ENCODE measurements around the gene TMEM107.
"Not testable (repeated sequence)": the region's sequence is repeated elsewhere in the genome, so short reads cannot be mapped to it uniquely, and the experiment has no call there.

TMEM107 gene

GRCh38 chr17:8221663-8222379, 45.6 kb upstream of the TMEM107 start:
- H3K27ac Mint-ChIP-seq: peak overlapping the region; percentile 98 to 100 (median 100)
- peak overlapping the region; percentile 90 to 98 (median 95) for H3K4me3 Mint-ChIP-seq
- H3K4me1 Mint-ChIP-seq: peaks cover 24% of the 10 kb centered on the region
- H3K9me3 Mint-ChIP-seq: no peaks in the 10 kb centered on the region
- H3K27me3 Mint-ChIP-seq (ENCODE audit: low read depth): peaks cover 4% of the 10 kb centered on the region
- TF ChIP-seq CTCF (IDR thresholded peaks at IDR 0.05; ENCODE audit: unreplicated experiment in 3 of 3): no peak
- H3K36me3 Mint-ChIP-seq (ENCODE audit: low read depth): no peaks in the 10 kb centered on the region

- Mint-ChIP-seq H3K27ac (peak overlapping the region; percentile 98 to 100 (median 100)), H3K4me3 (peak overlapping the region; percentile 90 to 98 (median 95)), H3K9me3 (no peaks in the 10 kb centered on the region), H3K4me1 (peaks cover 18% of the 10 kb centered on the region), H3K36me3 (ENCODE audit: low read depth) (no peaks in the 10 kb centered on the region), H3K27me3 (ENCODE audit: low read depth) (peaks cover 4% of the 10 kb centered on the region)
- TF ChIP-seq CTCF (IDR thresholded peaks at IDR 0.05; ENCODE audit: unreplicated experiment in 3 of 3): no peak
Measured at GRCh38 chr17:8220783-8221662, 44.8 kb upstream of the TMEM107 start.

- not testable (repeated sequence) for H3K27me3 Mint-ChIP-seq (ENCODE audit: low read depth); H3K36me3 Mint-ChIP-seq (ENCODE audit: low read depth); H3K9me3 Mint-ChIP-seq; H3K27ac Mint-ChIP-seq; H3K4me3 Mint-ChIP-seq
- H3K4me1 Mint-ChIP-seq: peaks cover 22% of the 10 kb centered on the region
Measured at GRCh38 chr17:8214000-8214399, 37.8 kb upstream of the TMEM107 start.

- no peaks in the 10 kb centered on the region for H3K9me3 Mint-ChIP-seq
- H3K36me3 Mint-ChIP-seq (ENCODE audit: low read depth): peaks cover under 1% of the 10 kb centered on the region
- peaks cover 18% of the 10 kb centered on the region for H3K4me1 Mint-ChIP-seq
- H3K27me3 Mint-ChIP-seq (ENCODE audit: low read depth): peaks cover 3% of the 10 kb centered on the region
- TF ChIP-seq CTCF (IDR thresholded peaks at IDR 0.05; ENCODE audit: unreplicated experiment in 3 of 3): no peak
- H3K27ac Mint-ChIP-seq: no peak overlapping the region
- H3K4me3 Mint-ChIP-seq: peak overlapping the region in 1 of 3 experiments; percentile 0
Measured at GRCh38 chr17:8212312-8213180, 36.4 kb upstream of the TMEM107 start.

GRCh38 chr17:8210761-8211458, 34.7 kb upstream of the TMEM107 start:
- peaks cover 18% of the 10 kb centered on the region for H3K4me1 Mint-ChIP-seq
- H3K4me3 Mint-ChIP-seq: peak overlapping the region; percentile 90 to 95 (median 93)

More at GRCh38 chr17:8210761-8211458, 34.7 kb upstream of the TMEM107 start:
- Mint-ChIP-seq H3K36me3 (ENCODE audit: low read depth) (peaks cover 13% of the 10 kb centered on the region), H3K9me3 (no peaks in the 10 kb centered on the region), H3K27ac (peak overlapping the region; percentile 72 to 91 (median 83)), H3K27me3 (ENCODE audit: low read depth) (peaks cover 3% of the 10 kb centered on the region)
- TF ChIP-seq CTCF (IDR thresholded peaks at IDR 0.05; ENCODE audit: unreplicated experiment in 3 of 3): no peak
